Measurements from ENCODE around the gene RHOD.

RHOD gene

DNA sequence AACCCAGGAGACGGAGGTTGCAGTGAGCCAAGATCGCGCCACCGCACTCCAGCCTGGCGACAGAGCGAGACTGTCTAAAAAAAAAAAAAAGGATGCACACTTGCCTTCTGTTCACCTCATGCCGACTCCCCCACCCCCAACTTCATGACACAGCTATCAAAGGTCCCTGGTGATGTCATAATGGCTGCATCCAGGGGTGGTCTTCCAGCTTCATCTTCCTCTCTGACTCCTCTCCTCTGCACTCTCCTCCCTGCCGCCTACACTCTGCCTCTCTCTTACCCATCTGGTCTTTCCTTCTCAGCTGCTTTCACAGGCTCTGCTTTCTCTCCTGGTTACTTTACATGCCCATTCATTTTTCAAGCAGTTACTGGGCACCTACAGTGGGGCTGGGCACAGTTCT is 46.0 kb downstream of the RHOD start:
- TF ChIP-seq, protein P1, sequence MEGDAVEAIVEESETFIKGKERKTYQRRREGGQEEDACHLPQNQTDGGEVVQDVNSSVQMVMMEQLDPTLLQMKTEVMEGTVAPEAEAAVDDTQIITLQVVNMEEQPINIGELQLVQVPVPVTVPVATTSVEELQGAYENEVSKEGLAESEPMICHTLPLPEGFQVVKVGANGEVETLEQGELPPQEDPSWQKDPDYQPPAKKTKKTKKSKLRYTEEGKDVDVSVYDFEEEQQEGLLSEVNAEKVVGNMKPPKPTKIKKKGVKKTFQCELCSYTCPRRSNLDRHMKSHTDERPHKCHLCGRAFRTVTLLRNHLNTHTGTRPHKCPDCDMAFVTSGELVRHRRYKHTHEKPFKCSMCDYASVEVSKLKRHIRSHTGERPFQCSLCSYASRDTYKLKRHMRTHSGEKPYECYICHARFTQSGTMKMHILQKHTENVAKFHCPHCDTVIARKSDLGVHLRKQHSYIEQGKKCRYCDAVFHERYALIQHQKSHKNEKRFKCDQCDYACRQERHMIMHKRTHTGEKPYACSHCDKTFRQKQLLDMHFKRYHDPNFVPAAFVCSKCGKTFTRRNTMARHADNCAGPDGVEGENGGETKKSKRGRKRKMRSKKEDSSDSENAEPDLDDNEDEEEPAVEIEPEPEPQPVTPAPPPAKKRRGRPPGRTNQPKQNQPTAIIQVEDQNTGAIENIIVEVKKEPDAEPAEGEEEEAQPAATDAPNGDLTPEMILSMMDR (IDR thresholded peaks at IDR 0.05; ENCODE audit: control insufficient read depth, insufficient read depth, low read depth, low read length, missing control alignments): no peak
- no peak overlapping the region for H3K4me3 ChIP-seq (ENCODE audit: control insufficient read depth, low read depth, low read length)
- no peak for DNase-seq (ENCODE audit: low read depth)

DNA sequence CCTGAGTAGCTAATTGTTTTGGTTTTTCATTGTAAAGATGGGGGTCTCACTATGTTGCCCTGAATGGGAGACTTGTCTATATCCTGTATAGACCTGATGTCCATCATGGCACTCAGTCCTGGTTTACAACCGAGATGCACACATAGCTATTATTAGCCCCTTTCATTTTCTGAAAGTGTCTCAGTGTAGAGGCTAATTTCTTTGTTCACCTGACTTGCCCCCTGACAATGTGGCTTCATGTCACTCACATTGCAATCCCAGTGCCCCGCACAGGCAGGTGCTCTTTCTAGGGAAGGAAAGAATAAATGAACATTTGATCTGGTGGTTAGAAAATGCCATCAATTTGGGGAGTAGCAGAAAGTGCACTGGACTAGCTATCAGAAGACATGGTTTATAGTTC is 49.3 kb downstream of the RHOD start:
- no peak for DNase-seq (ENCODE audit: low read depth)
- TF ChIP-seq, protein P1 (IDR thresholded peaks at IDR 0.05; ENCODE audit: control insufficient read depth, insufficient read depth, low read depth, low read length, missing control alignments): no peak
- no peak overlapping the region for H3K4me3 ChIP-seq (ENCODE audit: control insufficient read depth, low read depth, low read length)

DNA sequence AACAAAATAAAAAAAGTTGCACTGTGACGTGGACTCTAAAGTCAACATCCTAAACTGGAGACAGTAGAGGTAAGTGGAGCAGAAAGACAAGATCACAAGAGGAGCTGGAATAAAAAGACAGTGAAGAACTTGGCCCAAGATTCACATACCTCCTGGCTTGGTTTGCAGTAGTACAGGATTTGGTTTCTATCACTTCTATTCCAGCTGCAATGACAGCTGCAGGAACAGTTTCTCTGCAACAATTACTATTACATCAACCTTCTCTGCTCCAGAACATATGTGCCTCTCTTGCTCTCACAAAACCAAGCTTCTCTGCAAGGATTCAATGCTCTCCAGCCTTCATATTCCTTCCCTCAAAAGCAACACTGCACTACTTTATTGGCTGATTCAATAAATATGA is 54.6 kb downstream of the RHOD start:
- H3K4me3 ChIP-seq (ENCODE audit: control insufficient read depth, low read depth, low read length): no peak overlapping the region
- DNase-seq (ENCODE audit: low read depth): no peak
- TF ChIP-seq, protein P1 (IDR thresholded peaks at IDR 0.05; ENCODE audit: control insufficient read depth, insufficient read depth, low read depth, low read length, missing control alignments): no peak

DNA sequence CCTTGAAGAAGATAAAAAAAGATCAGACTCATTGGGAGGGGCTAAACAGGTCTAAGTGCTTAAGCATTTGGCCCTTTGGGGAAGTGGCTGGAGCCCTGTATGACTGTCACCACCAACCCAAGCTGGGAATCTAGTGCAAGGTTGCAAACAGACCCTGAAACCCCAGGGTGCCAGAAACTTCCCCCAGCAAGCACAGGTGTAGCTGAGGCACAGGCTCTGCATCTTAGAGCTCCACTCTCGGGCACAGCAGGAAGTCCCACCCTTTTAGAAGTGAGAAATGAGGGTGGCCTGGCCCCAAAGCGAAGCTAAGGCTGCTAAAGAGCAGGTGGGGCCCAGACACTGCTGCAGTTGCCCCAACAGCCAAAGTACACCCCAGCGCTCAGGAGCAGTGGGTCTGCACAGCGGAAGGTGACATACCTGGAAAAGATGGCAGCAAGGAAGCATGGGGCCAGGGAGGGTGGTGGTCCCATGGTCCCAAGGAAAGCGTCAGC is 56.6 kb downstream of the RHOD start:
- DNase-seq (ENCODE audit: low read depth): no peak
- TF ChIP-seq, protein P1 (IDR thresholded peaks at IDR 0.05; ENCODE audit: control insufficient read depth, insufficient read depth, low read depth, low read length, missing control alignments): no peak
- H3K4me3 ChIP-seq (ENCODE audit: control insufficient read depth, low read depth, low read length): no peak overlapping the region

DNA sequence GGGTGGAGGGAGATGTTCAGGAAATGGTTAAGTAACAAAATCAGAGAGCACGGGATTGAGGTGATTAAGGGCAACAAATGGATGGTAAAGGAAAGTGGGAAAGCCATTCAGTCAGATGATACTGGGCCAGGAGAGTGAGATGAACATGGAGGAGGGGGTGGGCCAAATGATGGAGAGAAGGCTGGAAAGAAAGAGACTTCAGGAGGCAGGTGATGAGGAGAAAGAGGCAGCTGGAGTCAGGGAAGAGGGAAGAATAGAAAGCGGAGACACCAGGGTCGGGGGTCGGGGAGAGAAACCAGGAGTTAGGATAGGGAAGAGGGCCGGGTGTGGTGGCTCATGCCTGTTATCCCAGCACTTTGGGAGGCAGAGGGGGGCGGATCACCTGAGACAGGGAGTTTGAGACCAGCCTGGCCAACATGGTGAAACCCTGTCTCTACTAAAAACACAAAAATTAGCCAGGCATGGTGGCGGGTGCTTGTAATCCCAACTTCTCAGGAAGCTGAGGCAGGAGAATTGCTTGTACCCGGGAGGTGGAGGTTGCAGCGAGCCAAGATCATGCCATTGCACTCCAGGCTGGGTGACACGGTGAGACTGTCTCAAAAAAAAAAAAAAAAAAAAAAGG is 57.7 kb downstream of the RHOD start:
- H3K4me3 ChIP-seq (ENCODE audit: control insufficient read depth, low read depth, low read length): no peak overlapping the region
- DNase-seq (ENCODE audit: low read depth): no peak
- TF ChIP-seq, protein P1 (IDR thresholded peaks at IDR 0.05; ENCODE audit: control insufficient read depth, insufficient read depth, low read depth, low read length, missing control alignments): no peak

DNA sequence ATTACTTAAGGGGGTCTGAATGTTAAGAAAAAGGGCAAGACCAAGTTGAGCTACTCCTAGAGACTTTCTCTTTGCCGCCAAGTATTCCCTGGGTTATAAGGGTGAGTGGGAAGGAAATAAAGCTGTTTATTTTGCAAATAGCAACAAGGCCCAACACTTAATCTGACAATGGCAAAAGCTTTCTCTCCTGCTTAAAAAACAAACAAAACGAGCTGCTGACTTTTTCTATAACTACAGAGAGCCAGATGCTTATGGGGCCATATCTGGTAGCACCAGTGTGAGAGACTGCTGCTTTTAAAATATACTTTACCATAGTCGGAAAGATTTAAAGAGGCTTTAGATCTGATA is 60.1 kb downstream of the RHOD start:
- TF ChIP-seq, protein P1 (IDR thresholded peaks at IDR 0.05; ENCODE audit: control insufficient read depth, insufficient read depth, low read depth, low read length, missing control alignments): no peak
- no peak overlapping the region for H3K4me3 ChIP-seq (ENCODE audit: control insufficient read depth, low read depth, low read length)
- no peak for DNase-seq (ENCODE audit: low read depth)
